Suprapubic skin (tissue), 3 donors: ENCODE measurements around the gene SMG6.

Experiments used
- EP300 ChIP-seq: sonication (generic); formaldehyde crosslinking; IDR thresholded peaks from one replicate; pipeline ENCODE4 v1.6.1; 2017; ENCODE audit warnings: antibody characterized with exemption
- TF ChIP-seq, protein P1 (sequence below), 2 donors: fragments of 200-600 bp in 1 of 2; fragments of 450-650 bp in 1 of 2; sonication (generic) in 1 of 2; IDR thresholded peaks; one replicate each; pipeline ENCODE4 v1.5.1; 2016 to 2019; ENCODE audit warnings: antibody characterized with exemption in 2 of 2, mild to moderate bottlenecking in 1 of 2, moderate library complexity in 1 of 2

DNA sequence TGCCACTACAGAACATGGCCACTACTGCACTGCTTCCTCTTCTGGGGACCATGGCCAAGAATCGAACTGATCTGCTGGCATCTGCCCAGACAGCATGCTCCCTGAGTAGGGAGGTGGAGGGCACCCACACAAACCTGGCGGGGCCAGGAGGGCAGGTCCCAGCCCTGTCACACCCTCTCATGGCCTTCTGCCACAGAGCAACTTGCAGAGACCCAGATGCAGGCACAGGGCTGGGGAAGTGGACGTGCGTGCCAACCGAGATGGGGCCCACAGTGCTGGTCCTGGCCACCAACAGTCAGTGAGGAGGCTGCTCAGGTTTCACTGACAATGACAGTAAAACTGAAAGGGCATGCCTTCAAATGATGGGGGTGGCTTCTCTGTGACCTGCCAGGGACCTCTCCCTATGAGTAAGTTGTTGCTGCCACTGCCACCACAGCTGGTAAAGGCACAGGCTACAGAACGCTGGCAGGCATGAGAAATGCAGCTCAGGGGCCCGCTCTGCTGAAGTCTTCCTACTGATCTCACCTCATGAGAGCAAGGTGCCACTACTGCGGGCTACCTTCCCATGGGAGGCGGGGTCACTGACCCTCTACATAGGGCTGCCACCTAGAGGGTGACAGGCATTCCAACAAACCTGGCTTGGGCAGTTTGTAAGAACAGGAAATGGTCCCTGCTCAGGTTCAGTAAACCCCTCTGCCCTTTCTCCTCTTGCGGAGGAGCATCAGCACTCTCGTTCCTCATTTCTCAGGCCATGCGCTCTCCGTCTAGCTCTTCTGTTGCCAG lies 233.2 kb downstream of the SMG6 start:
- TF ChIP-seq, protein P1, sequence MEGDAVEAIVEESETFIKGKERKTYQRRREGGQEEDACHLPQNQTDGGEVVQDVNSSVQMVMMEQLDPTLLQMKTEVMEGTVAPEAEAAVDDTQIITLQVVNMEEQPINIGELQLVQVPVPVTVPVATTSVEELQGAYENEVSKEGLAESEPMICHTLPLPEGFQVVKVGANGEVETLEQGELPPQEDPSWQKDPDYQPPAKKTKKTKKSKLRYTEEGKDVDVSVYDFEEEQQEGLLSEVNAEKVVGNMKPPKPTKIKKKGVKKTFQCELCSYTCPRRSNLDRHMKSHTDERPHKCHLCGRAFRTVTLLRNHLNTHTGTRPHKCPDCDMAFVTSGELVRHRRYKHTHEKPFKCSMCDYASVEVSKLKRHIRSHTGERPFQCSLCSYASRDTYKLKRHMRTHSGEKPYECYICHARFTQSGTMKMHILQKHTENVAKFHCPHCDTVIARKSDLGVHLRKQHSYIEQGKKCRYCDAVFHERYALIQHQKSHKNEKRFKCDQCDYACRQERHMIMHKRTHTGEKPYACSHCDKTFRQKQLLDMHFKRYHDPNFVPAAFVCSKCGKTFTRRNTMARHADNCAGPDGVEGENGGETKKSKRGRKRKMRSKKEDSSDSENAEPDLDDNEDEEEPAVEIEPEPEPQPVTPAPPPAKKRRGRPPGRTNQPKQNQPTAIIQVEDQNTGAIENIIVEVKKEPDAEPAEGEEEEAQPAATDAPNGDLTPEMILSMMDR (IDR thresholded peaks at IDR 0.05): no peak
- no peak for TF ChIP-seq EP300
